Measurements from ENCODE around the gene COL5A1.

COL5A1 gene

DNA sequence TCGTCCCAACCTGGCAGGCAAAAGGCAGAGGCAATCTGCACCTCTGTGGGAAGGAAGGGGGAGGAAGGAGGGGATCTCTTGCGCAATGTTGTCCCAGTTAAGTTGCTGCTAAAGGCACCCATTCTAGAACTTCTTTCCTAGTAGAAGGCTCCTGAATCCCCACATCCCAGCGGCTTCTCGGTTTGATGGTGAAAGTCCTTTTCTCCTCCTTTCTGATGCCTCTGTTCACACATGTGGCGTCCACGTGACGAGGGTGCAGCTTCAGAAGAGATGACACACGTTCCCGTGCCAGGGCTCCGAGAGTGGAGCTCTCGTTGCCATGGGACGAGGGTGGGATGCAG, 142.1 kb downstream of the COL5A1 start:
- H3K4me3 ChIP-seq (ENCODE audit: low read length), result no peak overlapping the region
- no peak for DNase-seq (ENCODE audit: low read depth)
- TF ChIP-seq, protein P1, sequence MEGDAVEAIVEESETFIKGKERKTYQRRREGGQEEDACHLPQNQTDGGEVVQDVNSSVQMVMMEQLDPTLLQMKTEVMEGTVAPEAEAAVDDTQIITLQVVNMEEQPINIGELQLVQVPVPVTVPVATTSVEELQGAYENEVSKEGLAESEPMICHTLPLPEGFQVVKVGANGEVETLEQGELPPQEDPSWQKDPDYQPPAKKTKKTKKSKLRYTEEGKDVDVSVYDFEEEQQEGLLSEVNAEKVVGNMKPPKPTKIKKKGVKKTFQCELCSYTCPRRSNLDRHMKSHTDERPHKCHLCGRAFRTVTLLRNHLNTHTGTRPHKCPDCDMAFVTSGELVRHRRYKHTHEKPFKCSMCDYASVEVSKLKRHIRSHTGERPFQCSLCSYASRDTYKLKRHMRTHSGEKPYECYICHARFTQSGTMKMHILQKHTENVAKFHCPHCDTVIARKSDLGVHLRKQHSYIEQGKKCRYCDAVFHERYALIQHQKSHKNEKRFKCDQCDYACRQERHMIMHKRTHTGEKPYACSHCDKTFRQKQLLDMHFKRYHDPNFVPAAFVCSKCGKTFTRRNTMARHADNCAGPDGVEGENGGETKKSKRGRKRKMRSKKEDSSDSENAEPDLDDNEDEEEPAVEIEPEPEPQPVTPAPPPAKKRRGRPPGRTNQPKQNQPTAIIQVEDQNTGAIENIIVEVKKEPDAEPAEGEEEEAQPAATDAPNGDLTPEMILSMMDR (IDR thresholded peaks at IDR 0.05; ENCODE audit: insufficient read depth, low read depth, low read length, missing control alignments), result no peak

DNA sequence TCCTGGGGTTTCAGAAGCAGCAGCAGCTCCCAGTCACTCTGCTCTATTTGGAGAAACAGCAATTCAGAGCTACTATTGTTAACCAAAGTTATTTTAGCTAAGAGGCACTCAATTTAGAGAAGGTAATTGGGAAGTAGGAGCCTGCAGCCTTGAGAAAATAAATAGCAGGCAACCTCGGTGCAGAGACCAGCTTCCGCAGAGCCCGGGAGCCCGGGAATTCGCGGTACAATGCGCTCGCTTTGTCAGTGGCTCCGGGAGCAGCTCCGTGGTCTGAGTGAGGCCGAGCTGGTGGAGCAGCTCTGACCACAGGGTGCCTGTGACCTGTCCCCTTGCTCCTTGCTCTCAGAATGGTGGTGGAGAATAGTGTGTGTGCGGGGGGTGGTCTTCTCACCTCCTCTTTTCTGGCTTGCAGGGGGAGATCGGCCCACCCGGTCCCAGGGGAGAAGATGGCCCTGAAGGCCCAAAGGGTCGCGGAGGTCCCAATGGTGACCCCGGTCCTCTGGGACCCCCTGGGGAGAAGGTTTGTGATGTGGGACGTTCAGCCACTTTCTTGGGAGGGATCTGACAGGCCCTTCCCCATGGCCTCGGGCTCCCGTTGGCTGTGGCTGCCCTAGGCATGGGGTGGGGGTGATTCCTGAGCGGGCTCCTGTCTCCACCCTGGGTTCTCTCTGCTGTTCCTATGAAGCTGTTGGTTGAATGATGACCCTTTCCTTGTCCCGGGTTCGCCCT, 143.1 kb downstream of the COL5A1 start:
- TF ChIP-seq, protein P1 (IDR thresholded peaks at IDR 0.05; ENCODE audit: insufficient read depth, low read depth, low read length, missing control alignments), result no peak
- H3K4me3 ChIP-seq (ENCODE audit: low read length), result no peak overlapping the region
- DNase-seq (ENCODE audit: low read depth), result no peak

DNA sequence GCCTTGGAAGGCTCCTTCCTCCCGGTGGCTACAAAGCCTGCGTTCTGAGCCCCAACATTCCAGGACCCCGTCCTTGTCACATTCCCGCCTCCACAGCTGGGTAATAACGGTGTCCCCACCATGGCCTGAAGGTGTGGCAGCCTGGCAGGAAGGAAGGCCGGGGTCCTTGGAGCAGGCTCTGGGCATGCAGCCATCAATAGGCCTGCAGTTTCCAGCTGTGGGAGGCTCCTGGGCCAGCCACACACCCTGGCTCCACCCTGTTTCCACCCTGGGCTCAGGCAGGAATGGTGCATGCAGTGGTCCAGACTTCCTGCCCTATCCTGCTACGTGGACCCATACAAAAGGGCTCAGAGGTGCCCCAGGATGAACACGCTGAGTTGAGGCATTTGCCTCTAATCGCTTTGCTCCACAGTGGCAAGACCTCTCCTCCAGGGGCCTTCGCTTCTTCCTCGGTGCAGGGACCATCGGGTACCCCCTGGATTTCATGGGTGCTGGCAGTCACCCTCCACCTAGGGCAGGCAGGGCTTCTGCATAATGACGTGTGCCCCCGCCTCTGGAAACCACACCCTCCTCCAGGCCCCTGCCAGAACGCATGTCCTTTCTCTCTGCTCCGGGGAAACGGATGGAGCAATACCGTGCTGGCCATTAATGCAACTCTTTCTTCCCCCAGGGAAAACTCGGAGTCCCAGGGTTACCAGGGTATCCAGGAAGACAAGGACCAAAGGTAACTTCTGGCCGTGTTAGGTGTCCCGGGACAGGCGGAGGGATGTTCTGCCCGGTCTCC, 143.9 kb downstream of the COL5A1 start:
- no peak for DNase-seq (ENCODE audit: low read depth)
- TF ChIP-seq, protein P1 (IDR thresholded peaks at IDR 0.05; ENCODE audit: insufficient read depth, low read depth, low read length, missing control alignments), result no peak

DNA sequence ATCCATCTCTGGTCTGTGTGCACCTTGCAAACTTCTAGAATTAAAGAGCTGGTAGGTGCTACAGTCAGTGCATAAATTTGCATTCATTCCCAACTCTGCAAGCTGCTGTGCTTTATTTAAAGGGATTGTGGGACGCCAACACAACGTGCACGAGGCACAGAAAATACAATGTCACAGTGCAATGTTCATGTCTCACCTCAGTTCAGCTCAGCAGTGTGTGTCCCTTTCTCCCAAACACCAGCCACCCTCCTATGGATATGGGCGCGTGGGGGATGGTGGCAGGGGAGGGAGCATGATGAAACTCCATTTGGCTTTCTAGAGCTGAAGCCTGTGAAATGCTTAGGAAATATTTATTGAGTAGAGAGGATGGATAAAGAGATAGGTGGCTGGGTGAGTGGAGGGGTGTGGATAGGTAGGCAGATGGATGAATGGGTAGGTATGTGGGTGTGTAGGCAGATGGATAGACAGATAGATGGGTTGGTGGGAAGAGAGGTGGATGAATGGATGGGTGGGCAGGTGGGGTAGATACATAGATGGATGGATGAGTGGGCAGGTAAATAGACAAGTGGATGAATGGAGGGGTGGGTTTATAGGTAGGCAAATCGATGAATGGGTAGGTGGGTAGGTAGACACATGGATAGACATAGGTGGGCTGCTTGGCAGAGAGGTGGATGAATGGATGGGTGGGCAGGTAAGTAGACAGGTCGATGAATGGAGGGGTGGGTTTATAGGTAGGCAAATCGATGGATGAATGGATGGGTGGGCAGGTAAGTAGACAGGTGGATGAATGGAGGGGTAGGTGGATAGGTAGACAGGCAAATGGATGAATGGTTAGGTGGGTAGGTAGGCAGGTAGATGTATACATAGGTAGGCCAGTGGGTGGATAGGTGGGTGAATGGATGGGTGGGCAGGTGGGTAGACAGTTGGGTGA, 146.3 kb downstream of the COL5A1 start:
- H3K4me3 ChIP-seq (ENCODE audit: low read length), result no peak overlapping the region
- TF ChIP-seq, protein P1 (IDR thresholded peaks at IDR 0.05; ENCODE audit: insufficient read depth, low read depth, low read length, missing control alignments), result no peak
- no peak for DNase-seq (ENCODE audit: low read depth)

More for the DNA sequence above, 143.9 kb downstream of the COL5A1 start:
- H3K4me3 ChIP-seq (ENCODE audit: low read length), result no peak overlapping the region

DNA sequence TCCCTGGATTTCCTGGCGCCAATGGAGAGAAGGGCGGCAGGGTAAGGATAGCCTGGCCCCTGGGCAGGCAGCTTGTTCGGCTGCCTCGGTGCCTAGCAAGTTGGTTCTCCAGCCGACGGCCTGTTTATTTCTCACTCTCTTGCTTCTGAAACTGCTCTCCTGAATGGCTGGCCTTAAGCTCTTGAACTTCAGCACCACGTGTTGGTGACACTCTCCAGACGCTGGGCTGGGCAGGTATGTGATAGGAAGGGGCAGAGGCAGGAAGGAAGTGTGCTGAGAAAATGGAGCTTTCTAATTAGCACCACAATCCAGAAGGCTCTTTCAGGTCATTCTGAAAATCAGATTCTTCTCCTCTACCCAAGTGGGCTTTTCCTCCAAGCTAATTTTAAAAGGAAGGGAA, 147.6 kb downstream of the COL5A1 start:
- no peak overlapping the region for H3K4me3 ChIP-seq (ENCODE audit: low read length)
- TF ChIP-seq, protein P1 (IDR thresholded peaks at IDR 0.05; ENCODE audit: insufficient read depth, low read depth, low read length, missing control alignments), result no peak
- no peak for DNase-seq (ENCODE audit: low read depth)

DNA sequence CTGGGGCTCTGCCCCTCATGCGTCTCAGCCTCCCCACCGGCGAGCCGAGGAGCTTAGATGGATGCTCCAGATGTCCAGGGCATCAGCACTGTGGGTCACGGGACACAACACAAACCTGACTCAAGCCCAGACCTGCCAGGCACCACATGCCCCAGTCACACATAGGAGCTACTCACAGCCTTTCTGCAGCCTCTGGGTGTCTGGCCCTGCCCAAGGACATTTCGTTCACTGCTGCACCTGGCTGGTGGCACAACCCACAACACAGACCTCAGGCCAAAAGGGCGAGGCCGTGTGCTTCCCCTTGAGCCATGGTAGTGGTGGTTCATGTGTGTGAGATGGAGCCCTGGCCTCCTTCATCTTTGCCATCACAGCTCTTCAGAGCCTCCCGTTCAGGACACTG, 149.4 kb downstream of the COL5A1 start:
- no peak for DNase-seq (ENCODE audit: low read depth)
- H3K4me3 ChIP-seq (ENCODE audit: low read length), result no peak overlapping the region
- TF ChIP-seq, protein P1 (IDR thresholded peaks at IDR 0.05; ENCODE audit: insufficient read depth, low read depth, low read length, missing control alignments), result no peak
